Germinal center (tissue), 1 donor: ENCODE data around the gene PIGR.

ENCODE experiments used
- DNase-seq: peaks from one replicate; pipeline ENCODE4 v3.0.0; 2012; ENCODE audit warnings: mixed read lengths, low spot score

Gene PIGR

GRCh38 chr1:206960676-206961386 is 14.6 kb upstream of the PIGR start:
- DNase-seq, result no peak

GRCh38 chr1:206958144-206958543 is 11.9 kb upstream of the PIGR start:
- DNase-seq, result no peak

GRCh38 chr1:206957639-206958038 is 11.4 kb upstream of the PIGR start:
- no peak for DNase-seq

- no peak for DNase-seq
Measured at GRCh38 chr1:206955476-206956451, 9.5 kb upstream of the PIGR start.

- DNase-seq, result no peak
Measured at GRCh38 chr1:206954459-206955342, 8.4 kb upstream of the PIGR start.

GRCh38 chr1:206953626-206954025 is 7.4 kb upstream of the PIGR start:
- DNase-seq, result no peak

GRCh38 chr1:206953126-206953525 is 6.9 kb upstream of the PIGR start:
- no peak for DNase-seq

GRCh38 chr1:206952171-206952570 is 5.9 kb upstream of the PIGR start:
- no peak for DNase-seq

GRCh38 chr1:206951318-206952100 is 5.2 kb upstream of the PIGR start:
- DNase-seq, result no peak

GRCh38 chr1:206949641-206950040 is 3.4 kb upstream of the PIGR start:
- no peak for DNase-seq

GRCh38 chr1:206949208-206949607 is 2.9 kb upstream of the PIGR start:
- no peak for DNase-seq

- no peak for DNase-seq
Measured at GRCh38 chr1:206947255-206947654, 989 bp upstream of the PIGR start.

GRCh38 chr1:206945779-206946178 is 487 bp downstream of the PIGR start:
- DNase-seq, result no peak

GRCh38 chr1:206944703-206945102 is 1.6 kb downstream of the PIGR start:
- DNase-seq, result no peak

- no peak for DNase-seq
Measured at GRCh38 chr1:206941766-206942418, 4.4 kb downstream of the PIGR start.

GRCh38 chr1:206940588-206940936 is 5.7 kb downstream of the PIGR start:
- DNase-seq, result no peak

- no peak for DNase-seq
Measured at GRCh38 chr1:206939841-206940587, 6.3 kb downstream of the PIGR start.

- no peak for DNase-seq
Measured at GRCh38 chr1:206939131-206939530, 7.1 kb downstream of the PIGR start.

GRCh38 chr1:206937425-206937824 is 8.8 kb downstream of the PIGR start:
- no peak for DNase-seq

GRCh38 chr1:206935491-206936067 is 10.7 kb downstream of the PIGR start:
- peak; percentile 41 for DNase-seq
